Measurements from ENCODE around the gene CIB4. TPM values are rescaled to one million over a fixed set of nuclear protein-coding genes. Genes with fewer than 3 reads are reported as not detected.

Gene CIB4
- total and polyA plus RNA-seq, 2 experiments from 2014 or later, result not detected

DNA sequence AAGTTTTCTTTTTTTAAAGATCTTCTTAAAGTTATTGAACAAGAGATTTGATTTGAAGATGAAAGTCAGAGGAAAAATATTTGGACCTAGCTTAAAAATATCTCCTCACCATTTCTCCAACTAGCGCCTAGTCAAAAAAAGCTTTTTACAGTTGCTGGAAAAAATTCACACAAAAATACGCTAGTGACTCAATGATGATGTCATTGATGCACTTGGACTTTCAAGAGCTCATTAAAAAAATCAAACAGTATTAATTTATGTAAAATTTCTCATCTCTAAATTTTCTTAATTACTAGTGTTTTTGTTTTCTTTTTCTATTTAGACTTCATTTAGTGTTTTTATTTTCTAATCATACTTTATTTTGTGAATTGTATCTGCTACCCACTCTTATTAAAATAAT lies 41.8 kb downstream of the CIB4 start:
- Histone ChIP-seq H3K36me3 (no peaks in the 10 kb centered on the region), H3K27ac (no peak overlapping the region), H3K9me3 (ENCODE audit: low read depth) (no peaks in the 10 kb centered on the region), H3K4me1 (ENCODE audit: low read depth) (no peaks in the 10 kb centered on the region), H3K4me3 (no peak overlapping the region), H3K27me3 (peaks cover 5% of the 10 kb centered on the region)
- DNase-seq (ENCODE audit: low read depth in 1 of 2, low spot score in 1 of 2), result no peak
- TF ChIP-seq, protein P1, sequence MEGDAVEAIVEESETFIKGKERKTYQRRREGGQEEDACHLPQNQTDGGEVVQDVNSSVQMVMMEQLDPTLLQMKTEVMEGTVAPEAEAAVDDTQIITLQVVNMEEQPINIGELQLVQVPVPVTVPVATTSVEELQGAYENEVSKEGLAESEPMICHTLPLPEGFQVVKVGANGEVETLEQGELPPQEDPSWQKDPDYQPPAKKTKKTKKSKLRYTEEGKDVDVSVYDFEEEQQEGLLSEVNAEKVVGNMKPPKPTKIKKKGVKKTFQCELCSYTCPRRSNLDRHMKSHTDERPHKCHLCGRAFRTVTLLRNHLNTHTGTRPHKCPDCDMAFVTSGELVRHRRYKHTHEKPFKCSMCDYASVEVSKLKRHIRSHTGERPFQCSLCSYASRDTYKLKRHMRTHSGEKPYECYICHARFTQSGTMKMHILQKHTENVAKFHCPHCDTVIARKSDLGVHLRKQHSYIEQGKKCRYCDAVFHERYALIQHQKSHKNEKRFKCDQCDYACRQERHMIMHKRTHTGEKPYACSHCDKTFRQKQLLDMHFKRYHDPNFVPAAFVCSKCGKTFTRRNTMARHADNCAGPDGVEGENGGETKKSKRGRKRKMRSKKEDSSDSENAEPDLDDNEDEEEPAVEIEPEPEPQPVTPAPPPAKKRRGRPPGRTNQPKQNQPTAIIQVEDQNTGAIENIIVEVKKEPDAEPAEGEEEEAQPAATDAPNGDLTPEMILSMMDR (IDR thresholded peaks at IDR 0.05; ENCODE audit: low read depth, low read length), result no peak

DNA sequence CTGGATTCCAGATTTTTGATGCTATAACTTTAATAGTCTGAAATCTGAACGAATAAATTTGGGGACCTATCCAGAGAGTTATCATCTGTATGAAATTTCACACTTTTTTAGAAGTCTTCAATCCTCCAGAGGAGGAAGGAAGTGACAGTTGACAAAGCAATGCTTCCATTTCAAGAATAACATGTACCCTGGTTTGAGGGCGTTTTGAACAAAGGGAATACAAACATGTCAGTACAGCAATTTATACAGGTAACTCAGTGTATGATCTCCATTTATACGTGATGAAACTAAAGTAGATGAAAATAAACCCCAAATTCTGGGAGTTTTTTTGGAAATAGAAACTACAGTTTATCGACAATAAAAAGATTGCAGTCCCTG lies 42.2 kb downstream of the CIB4 start:
- Histone ChIP-seq H3K9me3 (ENCODE audit: low read depth) (no peaks in the 10 kb centered on the region), H3K4me1 (ENCODE audit: low read depth) (no peaks in the 10 kb centered on the region), H3K27ac (no peak overlapping the region), H3K4me3 (no peak overlapping the region), H3K36me3 (no peaks in the 10 kb centered on the region), H3K27me3 (peaks cover 5% of the 10 kb centered on the region)
- TF ChIP-seq, protein P1 (IDR thresholded peaks at IDR 0.05; ENCODE audit: low read depth, low read length), result no peak
- no peak for DNase-seq (ENCODE audit: low read depth in 1 of 2, low spot score in 1 of 2)

DNA sequence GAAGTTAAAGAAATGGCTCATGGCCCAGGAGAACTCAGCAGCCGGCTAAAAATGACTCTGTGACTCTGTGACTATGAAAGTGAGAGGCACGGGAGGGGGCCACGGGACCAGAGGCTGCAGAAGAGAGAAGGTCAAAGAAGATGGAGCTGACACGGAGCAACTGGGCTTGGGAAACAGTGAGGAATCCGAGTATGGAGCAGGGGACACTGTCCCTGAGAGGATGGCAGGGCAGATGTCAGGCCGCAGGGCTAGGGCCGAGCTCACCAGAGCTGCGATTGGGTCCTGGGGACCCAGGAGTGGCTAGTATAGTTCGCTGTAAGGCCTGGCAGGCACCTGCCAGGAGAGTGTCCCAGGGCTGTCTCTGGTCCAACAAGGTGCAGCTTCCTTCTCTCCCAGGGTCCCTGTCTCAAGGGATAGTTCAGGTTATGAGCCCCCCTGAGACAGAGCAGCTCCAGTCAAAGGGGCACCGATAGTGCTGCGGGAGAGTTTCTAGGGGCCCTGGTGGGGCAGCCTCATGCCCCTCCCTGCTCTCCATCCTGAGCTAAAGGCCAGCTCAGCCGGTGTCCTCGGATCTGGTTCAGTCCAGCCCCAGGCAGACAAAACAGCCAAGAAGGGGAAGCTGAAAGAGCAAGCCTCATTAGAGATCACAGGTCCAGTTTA lies 42.7 kb downstream of the CIB4 start:
- peaks cover 5% of the 10 kb centered on the region for H3K27me3 ChIP-seq
- no peak overlapping the region for H3K4me3 ChIP-seq
- no peaks in the 10 kb centered on the region for H3K36me3 ChIP-seq
- no peaks in the 10 kb centered on the region for H3K4me1 ChIP-seq (ENCODE audit: low read depth)
- DNase-seq (ENCODE audit: low read depth in 1 of 2, low spot score in 1 of 2), result no peak
- no peaks in the 10 kb centered on the region for H3K9me3 ChIP-seq (ENCODE audit: low read depth)
- TF ChIP-seq, protein P1 (IDR thresholded peaks at IDR 0.05; ENCODE audit: low read depth, low read length), result no peak
- H3K27ac ChIP-seq, result no peak overlapping the region

DNA sequence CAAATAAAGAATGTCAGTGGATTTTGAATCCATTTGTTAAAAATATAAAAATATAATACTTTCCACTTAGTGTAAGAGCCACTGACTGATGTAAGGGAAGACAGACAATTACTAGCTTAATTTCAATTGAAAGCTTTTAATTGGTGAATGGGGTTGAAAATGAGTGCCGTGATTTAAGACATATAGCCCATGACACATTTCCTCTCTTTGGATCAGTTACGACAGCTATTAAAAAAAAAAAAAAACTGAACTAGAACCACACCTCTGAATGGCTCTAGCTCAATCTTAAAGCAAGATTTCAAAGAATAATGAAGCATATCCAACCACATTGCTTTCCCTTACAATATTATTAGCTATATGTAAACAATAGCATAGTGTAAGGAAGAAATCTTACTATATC lies 44.0 kb downstream of the CIB4 start:
- Histone ChIP-seq H3K36me3 (no peaks in the 10 kb centered on the region), H3K27me3 (peaks cover 5% of the 10 kb centered on the region), H3K4me3 (no peak overlapping the region), H3K27ac (no peak overlapping the region), H3K9me3 (ENCODE audit: low read depth) (no peaks in the 10 kb centered on the region), H3K4me1 (ENCODE audit: low read depth) (no peaks in the 10 kb centered on the region)
- TF ChIP-seq, protein P1 (IDR thresholded peaks at IDR 0.05; ENCODE audit: low read depth, low read length), result no peak
- DNase-seq (ENCODE audit: low read depth in 1 of 2, low spot score in 1 of 2), result no peak

DNA sequence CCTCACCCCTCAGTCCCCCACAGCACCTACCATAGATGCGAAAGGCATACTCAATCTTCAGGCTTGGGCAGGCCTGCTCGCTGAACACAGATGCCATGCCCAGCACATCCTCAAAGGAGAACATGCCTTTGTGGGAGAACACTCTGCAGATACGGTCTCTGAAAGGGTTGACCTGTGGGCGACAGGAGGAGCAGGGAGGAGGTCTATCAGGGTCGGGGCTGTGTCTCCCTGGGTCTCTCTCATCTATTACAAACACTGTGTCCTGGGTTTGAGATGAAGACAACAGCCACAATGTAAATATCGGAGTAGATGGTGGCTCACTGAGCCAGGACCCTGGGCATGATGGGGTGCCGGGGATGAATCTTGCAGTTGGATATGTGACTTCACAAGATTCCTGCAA lies 46.0 kb downstream of the CIB4 start:
- Histone ChIP-seq H3K4me3 (no peak overlapping the region), H3K27me3 (peaks cover 5% of the 10 kb centered on the region), H3K27ac (no peak overlapping the region), H3K36me3 (no peaks in the 10 kb centered on the region), H3K9me3 (ENCODE audit: low read depth) (no peaks in the 10 kb centered on the region), H3K4me1 (ENCODE audit: low read depth) (no peaks in the 10 kb centered on the region)
- DNase-seq (ENCODE audit: low read depth in 1 of 2, low spot score in 1 of 2), result no peak
- TF ChIP-seq, protein P1 (IDR thresholded peaks at IDR 0.05; ENCODE audit: low read depth, low read length), result no peak

Data from cardiac muscle cell (in vitro differentiated cells and primary cell).